ENCODE measurements around the gene TRAK1. TPM values are rescaled to one million over a fixed set of nuclear protein-coding genes. Genes with fewer than 3 reads are reported as not detected.

The TRAK1 gene
- total RNA-seq, 1 donor from 2014 or later: 53.8 TPM

DNA sequence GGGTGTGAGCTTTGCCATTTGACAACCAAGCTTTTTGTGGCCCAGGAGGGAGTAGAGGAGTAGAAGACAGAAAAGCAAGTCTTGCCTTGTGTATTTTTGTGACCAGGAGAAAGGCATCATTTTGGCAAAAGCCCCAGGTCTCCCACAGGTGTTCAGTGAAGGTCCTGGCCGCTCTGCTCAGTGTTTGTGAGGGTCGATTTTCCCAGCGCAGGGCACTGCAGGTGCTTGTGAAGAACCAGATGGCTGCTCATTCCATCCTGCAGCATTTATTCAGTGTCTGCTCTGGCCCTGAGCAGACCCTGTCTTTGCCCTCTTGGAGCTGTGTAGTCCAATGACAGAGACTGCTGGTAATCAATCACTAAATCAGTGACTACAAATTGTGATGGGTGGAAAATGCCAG is 19.5 kb downstream of the TRAK1 start:
- Mint-ChIP-seq H3K4me1 (ENCODE audit: low read depth) (no peaks in the 10 kb centered on the region), H3K36me3 (ENCODE audit: insufficient read depth) (peaks cover 2% of the 10 kb centered on the region), H3K9me3 (ENCODE audit: low read depth) (peaks cover under 1% of the 10 kb centered on the region), H3K27me3 (no peaks in the 10 kb centered on the region), H3K4me3 (ENCODE audit: low read depth) (no peak overlapping the region), H3K27ac (peak overlapping the region; percentile 64)
- no peak for DNase-seq (ENCODE audit: low spot score, unreplicated experiment)
- TF ChIP-seq, protein P1, sequence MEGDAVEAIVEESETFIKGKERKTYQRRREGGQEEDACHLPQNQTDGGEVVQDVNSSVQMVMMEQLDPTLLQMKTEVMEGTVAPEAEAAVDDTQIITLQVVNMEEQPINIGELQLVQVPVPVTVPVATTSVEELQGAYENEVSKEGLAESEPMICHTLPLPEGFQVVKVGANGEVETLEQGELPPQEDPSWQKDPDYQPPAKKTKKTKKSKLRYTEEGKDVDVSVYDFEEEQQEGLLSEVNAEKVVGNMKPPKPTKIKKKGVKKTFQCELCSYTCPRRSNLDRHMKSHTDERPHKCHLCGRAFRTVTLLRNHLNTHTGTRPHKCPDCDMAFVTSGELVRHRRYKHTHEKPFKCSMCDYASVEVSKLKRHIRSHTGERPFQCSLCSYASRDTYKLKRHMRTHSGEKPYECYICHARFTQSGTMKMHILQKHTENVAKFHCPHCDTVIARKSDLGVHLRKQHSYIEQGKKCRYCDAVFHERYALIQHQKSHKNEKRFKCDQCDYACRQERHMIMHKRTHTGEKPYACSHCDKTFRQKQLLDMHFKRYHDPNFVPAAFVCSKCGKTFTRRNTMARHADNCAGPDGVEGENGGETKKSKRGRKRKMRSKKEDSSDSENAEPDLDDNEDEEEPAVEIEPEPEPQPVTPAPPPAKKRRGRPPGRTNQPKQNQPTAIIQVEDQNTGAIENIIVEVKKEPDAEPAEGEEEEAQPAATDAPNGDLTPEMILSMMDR (IDR thresholded peaks at IDR 0.05; ENCODE audit: unreplicated experiment): no peak

DNA sequence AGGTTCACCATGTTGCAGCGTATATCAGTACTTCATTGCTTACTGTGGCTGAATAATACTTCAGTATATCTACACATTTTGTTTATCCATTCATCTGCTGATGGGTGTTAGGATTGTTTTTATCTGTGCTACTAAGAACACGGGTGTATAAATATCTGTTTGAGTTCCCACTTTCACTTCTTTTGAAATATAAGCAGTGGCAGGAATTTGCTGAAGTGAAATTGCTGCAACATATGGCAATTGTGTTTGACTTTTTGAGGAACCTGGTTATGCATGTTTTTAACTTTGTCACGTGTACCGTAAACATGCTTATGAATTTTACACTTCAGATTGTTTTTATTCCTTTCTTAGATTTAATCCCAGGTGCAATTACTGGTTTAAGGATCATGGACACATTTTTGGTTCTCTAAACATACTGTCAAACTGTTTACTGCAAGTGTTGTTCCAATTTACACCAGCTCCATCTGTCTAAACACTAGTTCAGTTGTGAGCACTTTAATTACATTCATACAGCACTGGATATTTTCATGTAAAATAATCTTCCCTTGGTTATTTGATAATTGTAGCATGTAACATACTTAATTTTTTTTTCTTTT is 23.1 kb downstream of the TRAK1 start:
- DNase-seq (ENCODE audit: low spot score, unreplicated experiment): no peak
- Mint-ChIP-seq H3K27me3 (no peaks in the 10 kb centered on the region), H3K9me3 (ENCODE audit: low read depth) (no peaks in the 10 kb centered on the region), H3K36me3 (ENCODE audit: insufficient read depth) (no peaks in the 10 kb centered on the region), H3K27ac (no peak overlapping the region), H3K4me3 (ENCODE audit: low read depth) (no peak overlapping the region), H3K4me1 (ENCODE audit: low read depth) (peaks cover 3% of the 10 kb centered on the region)
- TF ChIP-seq, protein P1 (IDR thresholded peaks at IDR 0.05; ENCODE audit: unreplicated experiment): no peak

DNA sequence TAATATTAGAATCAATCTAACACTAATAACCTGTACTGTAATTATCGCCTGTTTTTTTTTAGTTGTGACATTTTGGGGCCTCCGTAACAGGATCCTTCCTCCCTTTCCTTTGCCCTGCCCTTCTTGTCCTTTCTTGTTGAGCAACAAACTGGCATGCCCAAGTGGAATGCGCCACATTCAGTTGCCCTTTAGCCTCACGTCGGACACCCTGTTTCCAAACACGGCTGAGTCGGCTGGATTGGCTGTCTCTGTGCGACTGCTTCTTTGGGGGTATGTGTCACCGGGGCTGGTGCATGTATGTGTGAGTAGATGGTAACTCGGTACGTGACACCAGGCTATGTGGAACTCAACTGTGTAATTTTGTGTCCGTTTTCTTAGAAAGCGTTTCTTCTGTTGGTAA is 24.1 kb downstream of the TRAK1 start:
- peaks cover 3% of the 10 kb centered on the region for H3K4me1 Mint-ChIP-seq (ENCODE audit: low read depth)
- H3K9me3 Mint-ChIP-seq (ENCODE audit: low read depth): no peaks in the 10 kb centered on the region
- TF ChIP-seq, protein P1 (IDR thresholded peaks at IDR 0.05; ENCODE audit: unreplicated experiment): no peak
- H3K36me3 Mint-ChIP-seq (ENCODE audit: insufficient read depth): no peaks in the 10 kb centered on the region
- no peak for DNase-seq (ENCODE audit: low spot score, unreplicated experiment)
- H3K4me3 Mint-ChIP-seq (ENCODE audit: low read depth): no peak overlapping the region
- no peaks in the 10 kb centered on the region for H3K27me3 Mint-ChIP-seq
- H3K27ac Mint-ChIP-seq: no peak overlapping the region

DNA sequence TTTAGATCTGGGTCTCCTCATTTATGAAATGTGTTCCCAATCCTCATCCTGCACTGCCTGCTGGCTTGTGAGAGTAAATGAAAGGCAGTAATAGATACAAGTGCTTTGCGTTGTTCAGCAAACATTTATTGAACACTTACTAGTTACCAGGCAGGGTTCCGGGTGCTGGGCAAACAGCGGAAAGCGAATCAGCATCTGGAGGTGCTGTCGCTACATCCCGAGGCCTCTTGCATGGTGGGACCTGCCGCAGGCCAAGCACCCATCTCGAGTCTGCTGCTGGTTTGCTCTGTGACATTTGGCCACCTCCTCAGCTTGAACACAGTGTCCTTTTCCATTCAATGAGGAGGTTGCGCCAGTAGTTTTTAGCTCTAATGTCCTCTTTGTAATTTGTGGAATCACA is 24.8 kb downstream of the TRAK1 start:
- H3K9me3 Mint-ChIP-seq (ENCODE audit: low read depth): no peaks in the 10 kb centered on the region
- H3K27me3 Mint-ChIP-seq: no peaks in the 10 kb centered on the region
- H3K36me3 Mint-ChIP-seq (ENCODE audit: insufficient read depth): no peaks in the 10 kb centered on the region
- DNase-seq (ENCODE audit: low spot score, unreplicated experiment): no peak
- no peak overlapping the region for H3K27ac Mint-ChIP-seq
- no peak overlapping the region for H3K4me3 Mint-ChIP-seq (ENCODE audit: low read depth)
- TF ChIP-seq, protein P1 (IDR thresholded peaks at IDR 0.05; ENCODE audit: unreplicated experiment): no peak
- H3K4me1 Mint-ChIP-seq (ENCODE audit: low read depth): peaks cover 3% of the 10 kb centered on the region

DNA sequence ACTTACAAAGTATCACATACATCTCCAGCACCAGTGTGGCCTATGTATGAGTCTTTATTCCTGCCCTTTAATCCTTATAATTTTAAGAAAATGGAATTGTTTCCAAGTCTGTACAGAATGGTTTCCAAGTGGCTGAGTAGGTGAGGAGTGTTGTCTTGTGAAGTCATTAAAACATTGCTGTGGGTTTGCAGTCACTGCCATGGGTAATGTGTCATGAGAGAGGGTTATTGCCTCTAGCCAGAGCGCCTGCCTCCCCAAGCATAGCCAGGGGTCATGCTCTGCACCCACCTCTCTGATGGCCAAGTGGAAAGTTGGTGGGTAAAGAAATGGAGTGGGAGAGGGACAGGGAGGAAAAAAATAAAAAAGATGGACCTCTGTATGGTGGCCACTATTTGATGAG is 25.3 kb downstream of the TRAK1 start:
- Mint-ChIP-seq H3K4me1 (ENCODE audit: low read depth) (peaks cover 3% of the 10 kb centered on the region), H3K27me3 (no peaks in the 10 kb centered on the region), H3K4me3 (ENCODE audit: low read depth) (no peak overlapping the region), H3K36me3 (ENCODE audit: insufficient read depth) (no peaks in the 10 kb centered on the region), H3K27ac (no peak overlapping the region), H3K9me3 (ENCODE audit: low read depth) (no peaks in the 10 kb centered on the region)
- TF ChIP-seq, protein P1 (IDR thresholded peaks at IDR 0.05; ENCODE audit: unreplicated experiment): no peak
- no peak for DNase-seq (ENCODE audit: low spot score, unreplicated experiment)
